ENCODE data around the gene ZC3H7A. TPM values are rescaled to one million over a fixed set of nuclear protein-coding genes. Genes with fewer than 3 reads are reported as not detected.

The ZC3H7A gene
- total and polyA plus RNA-seq, 2 of the 8 experiments (the other 6 are each of a cell fraction or from before 2014, with no cell fraction given) = 32.0 to 55.9 TPM

GRCh38 chr16:11735787-11736186, 61.3 kb downstream of the ZC3H7A start:
- no peaks in the 10 kb centered on the region for H3K27me3 ChIP-seq (replicated peaks in 1 of 4; ENCODE audit: control insufficient read depth in 3 of 4, extremely low read depth in 1 of 4, insufficient read depth in 3 of 4, low read length in 3 of 4)
- H3K14ac ChIP-seq (ENCODE audit: insufficient read length) = no peak overlapping the region
- H3K18ac ChIP-seq (ENCODE audit: extremely low read depth, low read length) = no peak overlapping the region
- H3K56ac ChIP-seq (replicated peaks; ENCODE audit: insufficient read length, low read depth, low read length) = no peak overlapping the region
- no peak for FAIRE-seq
- H2AFZ ChIP-seq (ENCODE audit: low read length) = no peak overlapping the region
- 0 out of 2 replicates have a peak overlapping the region, but pooled peaks have one; percentile 73 for H2BK15ac ChIP-seq (ENCODE audit: low read length)
- H3K36me3 ChIP-seq (ENCODE audit: control insufficient read depth in 2 of 4, insufficient read depth in 4 of 4, low read length in 3 of 4) = peaks cover 0 to 17% (median 14%) of the 10 kb centered on the region in 4 experiments; a peak in 6 of 8 replicates
- H2BK12ac ChIP-seq (ENCODE audit: low read depth, low read length) = no peak overlapping the region
- H3K9ac ChIP-seq (replicated peaks in 1 of 4; ENCODE audit: extremely low read depth in 1 of 4, low read depth in 3 of 4, low read length in 3 of 4) = no peak overlapping the region
- no peak overlapping the region for H2AK5ac ChIP-seq (ENCODE audit: low read depth, low read length)
- no peak overlapping the region for H4K91ac ChIP-seq (replicated peaks; ENCODE audit: insufficient read length, low read length)
- no peak overlapping the region for H3K23ac ChIP-seq (ENCODE audit: insufficient read length)
- no peak for DNase-seq (ENCODE audit: low read depth in 1 of 2, low spot score in 2 of 2)
- H4K20me1 ChIP-seq (replicated peaks in 1 of 2; ENCODE audit: control insufficient read depth in 1 of 2, insufficient read depth in 2 of 2, low read length in 2 of 2) = no peaks in the 10 kb centered on the region
- H3K23me2 ChIP-seq (ENCODE audit: low read depth, low read length) = no peaks in the 10 kb centered on the region
- no peaks in the 10 kb centered on the region; the same call in 1 of the 2 replicates for H3K79me1 ChIP-seq (ENCODE audit: low read depth, low read length)
- H3K9me3 ChIP-seq (ENCODE audit: insufficient read depth in 2 of 2, low read depth in 1 of 2, low read length in 1 of 2) = no peaks in the 10 kb centered on the region
- H3K27ac ChIP-seq (ENCODE audit: low read depth, low read length) = no peak overlapping the region
- H2BK20ac ChIP-seq (ENCODE audit: low read length) = no peak overlapping the region
- no peak overlapping the region for H2BK5ac ChIP-seq (ENCODE audit: low read depth, low read length)
- CTCF ChIA-PET (ENCODE audit: partially characterized antibody) = interaction anchor here (0.9 to 2.4 kb wide), 5 partner anchors 21 to 329 kb away, joined by 3 to 10 read pairs (median 3); no protein-coding TSS in a partner anchor
- no peak overlapping the region for H3K4ac ChIP-seq (replicated peaks; ENCODE audit: insufficient read length, low read depth, low read length)
- TF ChIP-seq PHF8 (conservative IDR thresholded peaks at IDR 0.05; ENCODE audit: low read depth, low read length) = no peak
- TF ChIP-seq RXRA (IDR thresholded peaks at IDR 0.05; ENCODE audit: insufficient read depth, low read depth, low read length) = no peak
- no peak for TF ChIP-seq SP1 (IDR thresholded peaks at IDR 0.05; ENCODE audit: low read depth, low read length)
- TF ChIP-seq TBP (IDR thresholded peaks at IDR 0.05; ENCODE audit: low read depth, low read length) = no peak
- H3K4me2 ChIP-seq (ENCODE audit: insufficient read depth in 1 of 2, low read depth in 2 of 2, low read length in 2 of 2) = no peak overlapping the region
- H3K79me2 ChIP-seq (ENCODE audit: control insufficient read depth in 1 of 2, insufficient read depth in 2 of 2, low read length in 2 of 2) = peaks cover 0 to 26% of the 10 kb centered on the region in 2 experiments; a peak in 2 of 4 replicates
- no peak overlapping the region; the same call in 1 of the 2 replicates for H4K8ac ChIP-seq (ENCODE audit: extremely low read depth, insufficient read depth, low read length)
- H4K5ac ChIP-seq (ENCODE audit: insufficient read length, low read depth, low read length) = no peak overlapping the region
- no peak overlapping the region for H3K4me3 ChIP-seq (ENCODE audit: extremely low read depth in 1 of 4, insufficient read depth in 2 of 4, low read depth in 3 of 4, low read length in 4 of 4)
- H2BK120ac ChIP-seq (replicated peaks; ENCODE audit: low read depth, low read length) = no peak overlapping the region
- WGBS, 2 experiments (ENCODE audit: extremely low coverage in 1 of 2, insufficient coverage in 1 of 2, insufficient read length in 1 of 2, insufficient replicate concordance in 2 of 2, low coverage in 1 of 2, low lambda C conversion rate in 2 of 2, missing lambda C conversion rate in 1 of 2) = 88% methylated on average over 8 of the region's 8 CpGs; no CpG with 5 or more reads in 1 of the 2 experiments
- POLR2A ChIA-PET (ENCODE audit: partially characterized antibody) = interaction anchor here (1.1 kb wide), 1 partner anchor 62 kb away, joined by 3 read pairs; the partner anchor contains the start of gene ZC3H7A
- peaks cover 0 to under 1% (median 0%) of the 10 kb centered on the region in 4 experiments; a peak in 1 of 7 replicates for H3K4me1 ChIP-seq (replicated peaks in 1 of 4; ENCODE audit: control insufficient read depth in 3 of 4, insufficient read depth in 4 of 4, low read length in 3 of 4)
